Measurements from ENCODE around the gene SH3BGRL2.

SH3BGRL2 gene

GRCh38 chr6:79684876-79685275, 53.7 kb downstream of the SH3BGRL2 start:
- H3K9me3 ChIP-seq (ENCODE audit: insufficient read depth, low read length) = peaks cover 4% of the 10 kb centered on the region; the same call in 1 of the 2 replicates
- TF ChIP-seq ZNF274 (IDR thresholded peaks at IDR 0.05; ENCODE audit: low read depth, low read length) (no peak), YY1 (IDR thresholded peaks at IDR 0.05; ENCODE audit: insufficient read depth, insufficient read length) (no peak), SUZ12 (IDR thresholded peaks at IDR 0.05; ENCODE audit: extremely low read depth, insufficient read depth, insufficient read length) (no peak)
- DNase-seq (ENCODE audit: low read depth, low spot score) = no peak
- H3K27me3 ChIP-seq (ENCODE audit: insufficient read depth, insufficient read length) = no peaks in the 10 kb centered on the region
- H3K36me3 ChIP-seq (ENCODE audit: insufficient read depth, insufficient read length, low read length) = no peaks in the 10 kb centered on the region
- H3K4me3 ChIP-seq (ENCODE audit: insufficient read length, low read depth) = no peak overlapping the region
- H3K4me1 ChIP-seq (ENCODE audit: insufficient read depth, insufficient read length) = peaks cover 3% of the 10 kb centered on the region
- no peak overlapping the region for H3K9ac ChIP-seq (ENCODE audit: insufficient read length, low read depth)

DNA sequence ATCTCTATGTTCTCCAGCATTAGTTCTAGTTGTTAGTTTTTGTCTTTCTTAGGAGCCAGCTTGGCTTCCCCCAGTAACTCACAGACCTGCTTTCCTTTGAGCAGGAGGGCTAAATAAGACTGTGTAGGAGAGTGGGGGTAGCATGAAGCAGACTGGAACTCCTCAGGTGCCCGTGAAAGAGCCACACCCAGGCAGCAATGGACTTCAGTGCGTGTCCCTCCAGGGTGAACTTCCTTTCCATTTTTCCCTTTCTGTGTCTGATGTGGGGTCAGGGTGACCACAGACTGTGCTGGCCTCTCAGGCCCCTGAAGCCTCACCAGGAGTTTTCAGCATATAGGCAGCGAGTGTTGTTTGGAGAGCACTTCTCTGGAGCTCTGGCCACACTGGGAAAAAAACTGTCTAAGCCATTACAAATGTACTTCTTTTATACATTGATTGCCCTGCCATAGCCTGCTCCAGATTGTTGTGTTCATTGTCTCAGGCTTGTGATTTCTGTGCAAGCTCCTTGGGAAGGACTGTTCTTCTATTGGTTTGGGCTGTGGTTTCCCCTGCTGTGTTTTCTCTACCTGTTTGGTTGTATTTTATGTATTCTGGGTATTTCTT, 55.7 kb downstream of the SH3BGRL2 start:
- no peak for DNase-seq (ENCODE audit: low read depth, low spot score)
- H3K4me3 ChIP-seq (ENCODE audit: insufficient read length, low read depth) = no peak overlapping the region
- peaks cover 4% of the 10 kb centered on the region; the same call in 1 of the 2 replicates for H3K9me3 ChIP-seq (ENCODE audit: insufficient read depth, low read length)
- no peaks in the 10 kb centered on the region for H3K36me3 ChIP-seq (ENCODE audit: insufficient read depth, insufficient read length, low read length)
- TF ChIP-seq YY1 (IDR thresholded peaks at IDR 0.05; ENCODE audit: insufficient read depth, insufficient read length) = no peak
- no peak for TF ChIP-seq ZNF274 (IDR thresholded peaks at IDR 0.05; ENCODE audit: low read depth, low read length)
- no peak for TF ChIP-seq SUZ12 (IDR thresholded peaks at IDR 0.05; ENCODE audit: extremely low read depth, insufficient read depth, insufficient read length)
- H3K9ac ChIP-seq (ENCODE audit: insufficient read length, low read depth) = no peak overlapping the region
- H3K27me3 ChIP-seq (ENCODE audit: insufficient read depth, insufficient read length) = no peaks in the 10 kb centered on the region
- H3K4me1 ChIP-seq (ENCODE audit: insufficient read depth, insufficient read length) = peaks cover 3% of the 10 kb centered on the region

DNA sequence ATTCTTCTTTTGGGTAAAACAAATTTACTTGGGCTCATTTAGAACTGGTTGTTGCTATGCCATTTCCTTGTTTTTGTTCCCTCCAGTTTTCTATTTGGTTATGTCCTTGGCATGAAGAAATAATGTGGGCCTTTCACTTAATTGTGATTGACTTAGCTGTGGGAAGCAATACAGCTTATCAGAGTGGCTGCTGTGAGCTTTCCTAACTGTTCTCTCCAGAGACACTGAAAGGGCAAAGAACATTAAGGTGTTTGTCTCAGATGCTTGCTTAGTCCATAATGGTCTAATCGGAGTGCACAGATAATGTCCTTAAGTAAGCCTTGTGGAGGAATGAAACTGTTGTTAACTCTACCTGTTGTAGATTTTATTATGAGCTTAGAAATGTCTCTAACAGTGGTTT, 56.6 kb downstream of the SH3BGRL2 start:
- Histone ChIP-seq H3K27me3 (ENCODE audit: insufficient read depth, insufficient read length) (no peaks in the 10 kb centered on the region), H3K9ac (ENCODE audit: insufficient read length, low read depth) (no peak overlapping the region), H3K9me3 (ENCODE audit: insufficient read depth, low read length) (no peaks in the 10 kb centered on the region), H3K36me3 (ENCODE audit: insufficient read depth, insufficient read length, low read length) (no peaks in the 10 kb centered on the region), H3K4me1 (ENCODE audit: insufficient read depth, insufficient read length) (peaks cover 3% of the 10 kb centered on the region), H3K4me3 (ENCODE audit: insufficient read length, low read depth) (no peak overlapping the region)
- TF ChIP-seq YY1 (IDR thresholded peaks at IDR 0.05; ENCODE audit: insufficient read depth, insufficient read length) (no peak), ZNF274 (IDR thresholded peaks at IDR 0.05; ENCODE audit: low read depth, low read length) (no peak), SUZ12 (IDR thresholded peaks at IDR 0.05; ENCODE audit: extremely low read depth, insufficient read depth, insufficient read length) (no peak)
- DNase-seq (ENCODE audit: low read depth, low spot score) = no peak

- no peak for TF ChIP-seq YY1 (IDR thresholded peaks at IDR 0.05; ENCODE audit: insufficient read depth, insufficient read length)
- Histone ChIP-seq H3K27me3 (ENCODE audit: insufficient read depth, insufficient read length) (no peaks in the 10 kb centered on the region), H3K36me3 (ENCODE audit: insufficient read depth, insufficient read length, low read length) (no peaks in the 10 kb centered on the region), H3K4me1 (ENCODE audit: insufficient read depth, insufficient read length) (no peaks in the 10 kb centered on the region), H3K9me3 (ENCODE audit: insufficient read depth, low read length) (no peaks in the 10 kb centered on the region), H3K4me3 (ENCODE audit: insufficient read length, low read depth) (no peak overlapping the region), H3K9ac (ENCODE audit: insufficient read length, low read depth) (no peak overlapping the region)
- DNase-seq (ENCODE audit: low read depth, low spot score) = no peak
Measured at GRCh38 chr6:79694156-79694555, 63.0 kb downstream of the SH3BGRL2 start.

DNA sequence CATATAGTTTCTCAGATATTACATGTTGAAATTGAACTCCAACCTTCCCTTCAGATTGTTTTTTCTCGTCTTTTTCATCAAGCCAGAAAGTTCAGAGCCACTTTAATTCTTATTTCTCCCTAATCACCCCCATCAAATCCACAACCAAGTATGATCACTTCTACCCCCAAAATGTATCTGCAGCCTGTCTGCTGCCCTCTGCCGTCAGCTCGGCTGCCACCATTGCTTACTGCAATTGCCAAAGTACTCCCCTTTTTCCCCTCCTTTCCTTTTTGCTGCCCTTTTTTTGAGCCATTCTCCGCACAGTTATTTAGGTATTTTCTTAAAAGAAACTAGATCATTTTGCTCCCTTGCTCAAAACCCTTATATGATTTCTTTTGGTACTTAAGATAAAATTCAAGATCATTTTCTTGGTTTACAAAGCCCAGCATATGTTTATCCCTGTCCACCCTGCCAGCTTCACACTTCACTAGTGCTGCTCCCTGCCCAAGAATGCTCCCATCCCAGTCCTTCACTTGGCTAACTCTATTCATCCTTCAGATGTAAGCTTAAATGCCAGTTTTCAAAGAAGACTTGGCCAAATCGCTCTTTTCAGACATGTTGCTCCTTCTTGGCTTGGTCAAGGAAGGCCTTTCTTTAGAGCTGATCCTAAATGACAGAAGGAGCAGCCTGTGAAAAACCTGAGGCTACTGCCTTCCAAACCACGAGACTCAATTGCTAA, 63.7 kb downstream of the SH3BGRL2 start:
- DNase-seq (ENCODE audit: low read depth, low spot score) = no peak
- Histone ChIP-seq H3K4me1 (ENCODE audit: insufficient read depth, insufficient read length) (no peaks in the 10 kb centered on the region), H3K4me3 (ENCODE audit: insufficient read length, low read depth) (no peak overlapping the region), H3K27me3 (ENCODE audit: insufficient read depth, insufficient read length) (no peaks in the 10 kb centered on the region), H3K9me3 (ENCODE audit: insufficient read depth, low read length) (no peaks in the 10 kb centered on the region), H3K9ac (ENCODE audit: insufficient read length, low read depth) (no peak overlapping the region), H3K36me3 (ENCODE audit: insufficient read depth, insufficient read length, low read length) (no peaks in the 10 kb centered on the region)
- TF ChIP-seq ZNF274 (IDR thresholded peaks at IDR 0.05; ENCODE audit: low read depth, low read length) = no peak
- no peak for TF ChIP-seq SUZ12 (IDR thresholded peaks at IDR 0.05; ENCODE audit: extremely low read depth, insufficient read depth, insufficient read length)
- TF ChIP-seq YY1 (IDR thresholded peaks at IDR 0.05; ENCODE audit: insufficient read depth, insufficient read length) = no peak

GRCh38 chr6:79697430-79697829, 66.3 kb downstream of the SH3BGRL2 start:
- TF ChIP-seq ZNF274 (IDR thresholded peaks at IDR 0.05; ENCODE audit: low read depth, low read length) = no peak
- no peak for TF ChIP-seq SUZ12 (IDR thresholded peaks at IDR 0.05; ENCODE audit: extremely low read depth, insufficient read depth, insufficient read length)
- Histone ChIP-seq H3K9me3 (ENCODE audit: insufficient read depth, low read length) (no peaks in the 10 kb centered on the region), H3K4me1 (ENCODE audit: insufficient read depth, insufficient read length) (no peaks in the 10 kb centered on the region), H3K36me3 (ENCODE audit: insufficient read depth, insufficient read length, low read length) (no peaks in the 10 kb centered on the region), H3K27me3 (ENCODE audit: insufficient read depth, insufficient read length) (no peaks in the 10 kb centered on the region), H3K4me3 (ENCODE audit: insufficient read length, low read depth) (no peak overlapping the region), H3K9ac (ENCODE audit: insufficient read length, low read depth) (no peak overlapping the region)
- DNase-seq (ENCODE audit: low read depth, low spot score) = no peak

GRCh38 chr6:79699606-79700005, 68.5 kb downstream of the SH3BGRL2 start:
- no peaks in the 10 kb centered on the region for H3K36me3 ChIP-seq (ENCODE audit: insufficient read depth, insufficient read length, low read length)
- no peaks in the 10 kb centered on the region for H3K9me3 ChIP-seq (ENCODE audit: insufficient read depth, low read length)
- DNase-seq (ENCODE audit: low read depth, low spot score) = no peak
- no peak overlapping the region for H3K4me3 ChIP-seq (ENCODE audit: insufficient read length, low read depth)
- TF ChIP-seq SUZ12 (IDR thresholded peaks at IDR 0.05; ENCODE audit: extremely low read depth, insufficient read depth, insufficient read length) (no peak), ZNF274 (IDR thresholded peaks at IDR 0.05; ENCODE audit: low read depth, low read length) (no peak), YY1 (IDR thresholded peaks at IDR 0.05; ENCODE audit: insufficient read depth, insufficient read length) (no peak)
- no peaks in the 10 kb centered on the region for H3K27me3 ChIP-seq (ENCODE audit: insufficient read depth, insufficient read length)
- no peaks in the 10 kb centered on the region for H3K4me1 ChIP-seq (ENCODE audit: insufficient read depth, insufficient read length)
- no peak overlapping the region for H3K9ac ChIP-seq (ENCODE audit: insufficient read length, low read depth)

All from NT2/D1 (cell line).